Peyer's patch (tissue), 4 donors: ENCODE data around the gene CSGALNACT2. TPM values are rescaled to one million over a fixed set of nuclear protein-coding genes. Genes with fewer than 3 reads are reported as not detected.
"Not testable (repeated sequence)": the region's sequence is repeated elsewhere in the genome, so short reads cannot be mapped to it uniquely, and the experiment has no call there.

Experiments used
- DNase-seq, 3 donors: peaks; one replicate each; pipeline ENCODE4 v3.0.0-alpha.2; 2017 to 2019
- H3K27ac ChIP-seq, 4 donors: fragments of 200-600 bp; sonication (generic); one replicate each; pipeline ENCODE4 v1.5.1; 2016 to 2019
- H3K27me3 ChIP-seq, 2 donors: fragments of 200-600 bp; sonication (generic); one replicate each; pipeline ENCODE4 v1.5.1; 2019
- H3K36me3 ChIP-seq, 3 donors: fragments of 200-600 bp; sonication (generic); one replicate each; pipeline ENCODE4 v1.5.1; 2016 to 2019
- H3K4me1 ChIP-seq, 4 donors: fragments of 200-600 bp; sonication (generic); one replicate each; pipeline ENCODE4 v1.5.1; 2016 to 2019
- H3K4me3 ChIP-seq, 4 donors: fragments of 200-600 bp; sonication (generic); 1 replicate in 3 of 4; 2 replicates in 1 of 4; pipeline ENCODE4 v1.5.1; 2016 to 2019; ENCODE audit warnings: mild to moderate bottlenecking in 1 of 4
- H3K9me3 ChIP-seq, 4 donors: fragments of 200-600 bp; sonication (generic); one replicate each; pipeline ENCODE4 v1.5.1; 2016 to 2019; ENCODE audit warnings: mild to moderate bottlenecking in 1 of 4
- POLR2A ChIP-seq, 2 donors: fragments of 450-650 bp; IDR thresholded peaks; one replicate each; pipeline ENCODE4 v1.5.1; 2017; ENCODE audit warnings: antibody characterized with exemption in 2 of 2, mild to moderate bottlenecking in 2 of 2, moderate library complexity in 2 of 2
- total RNA-seq, 4 donors: library from RNA; depleted of rRNA; stranded (reverse); fragments of >200 nt; gene quantifications; one replicate each; pipeline ENCODE4 v1.1.0, GENCODE V29; 2016
- TF ChIP-seq, protein P1 (sequence below), 6 experiments: fragments of 450-650 bp in 4 of 6; fragments of 200-600 bp in 2 of 6; sonication (generic) in 1 of 6; IDR thresholded peaks; one replicate each; pipeline ENCODE4 v1.5.1; 2017 to 2019; ENCODE audit warnings: antibody characterized with exemption in 6 of 6, mild to moderate bottlenecking in 3 of 6, moderate library complexity in 1 of 6

Gene CSGALNACT2
- total RNA-seq, 4 donors from 2014 or later: 5.8 to 24.8 (median 7.9) TPM

DNA sequence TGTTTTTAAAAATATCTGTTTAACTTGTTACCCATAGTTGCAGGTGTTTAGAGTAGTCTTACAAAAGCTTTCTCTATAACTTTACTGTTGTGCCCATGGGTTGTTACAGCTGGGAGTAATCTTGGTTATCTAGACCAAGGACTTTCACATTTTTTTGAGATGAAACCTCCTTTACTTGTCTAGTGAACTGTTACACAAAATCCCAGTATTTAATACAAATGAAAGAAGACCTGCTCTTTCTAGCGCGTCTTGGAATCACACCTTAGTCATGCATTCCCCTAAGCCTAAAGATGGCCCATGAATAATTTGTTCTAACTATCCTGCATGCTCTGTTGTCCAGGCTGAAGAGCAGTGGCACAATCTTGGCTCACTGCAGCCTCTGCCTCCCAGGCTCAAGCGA lies 38.0 kb downstream of the CSGALNACT2 start:
- Histone ChIP-seq H3K4me1 (no peaks in the 10 kb centered on the region), H3K27ac (no peak overlapping the region), H3K4me3 (no peak overlapping the region), H3K9me3 (no peaks in the 10 kb centered on the region), H3K36me3 (peaks cover 0 to 32% (median 0%) of the 10 kb centered on the region in 3 donors), H3K27me3 (no peaks in the 10 kb centered on the region)
- TF ChIP-seq, protein P1, sequence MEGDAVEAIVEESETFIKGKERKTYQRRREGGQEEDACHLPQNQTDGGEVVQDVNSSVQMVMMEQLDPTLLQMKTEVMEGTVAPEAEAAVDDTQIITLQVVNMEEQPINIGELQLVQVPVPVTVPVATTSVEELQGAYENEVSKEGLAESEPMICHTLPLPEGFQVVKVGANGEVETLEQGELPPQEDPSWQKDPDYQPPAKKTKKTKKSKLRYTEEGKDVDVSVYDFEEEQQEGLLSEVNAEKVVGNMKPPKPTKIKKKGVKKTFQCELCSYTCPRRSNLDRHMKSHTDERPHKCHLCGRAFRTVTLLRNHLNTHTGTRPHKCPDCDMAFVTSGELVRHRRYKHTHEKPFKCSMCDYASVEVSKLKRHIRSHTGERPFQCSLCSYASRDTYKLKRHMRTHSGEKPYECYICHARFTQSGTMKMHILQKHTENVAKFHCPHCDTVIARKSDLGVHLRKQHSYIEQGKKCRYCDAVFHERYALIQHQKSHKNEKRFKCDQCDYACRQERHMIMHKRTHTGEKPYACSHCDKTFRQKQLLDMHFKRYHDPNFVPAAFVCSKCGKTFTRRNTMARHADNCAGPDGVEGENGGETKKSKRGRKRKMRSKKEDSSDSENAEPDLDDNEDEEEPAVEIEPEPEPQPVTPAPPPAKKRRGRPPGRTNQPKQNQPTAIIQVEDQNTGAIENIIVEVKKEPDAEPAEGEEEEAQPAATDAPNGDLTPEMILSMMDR (IDR thresholded peaks at IDR 0.05): no peak
- no peak for TF ChIP-seq POLR2A (IDR thresholded peaks at IDR 0.05)
- DNase-seq: no peak

DNA sequence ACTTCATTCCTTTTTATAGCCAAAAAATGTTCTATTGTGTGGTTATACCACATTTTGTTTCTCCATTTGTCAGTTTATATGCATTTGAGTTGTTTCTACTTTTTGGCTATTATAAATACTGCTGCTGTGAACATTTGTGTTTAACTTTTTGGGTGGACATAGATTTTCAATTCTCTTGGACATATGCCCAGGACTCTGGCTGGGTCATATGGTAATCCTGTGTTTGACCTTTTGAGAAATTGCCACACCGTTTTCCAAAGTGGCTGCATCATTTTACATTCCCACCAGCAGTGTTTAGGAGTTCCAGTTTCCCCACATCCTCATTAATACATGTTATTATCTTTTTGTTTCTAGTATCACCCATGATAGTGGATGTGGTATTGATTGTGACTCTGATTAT lies 39.4 kb downstream of the CSGALNACT2 start:
- H3K27ac ChIP-seq: no peak overlapping the region
- no peaks in the 10 kb centered on the region for H3K27me3 ChIP-seq

DNA sequence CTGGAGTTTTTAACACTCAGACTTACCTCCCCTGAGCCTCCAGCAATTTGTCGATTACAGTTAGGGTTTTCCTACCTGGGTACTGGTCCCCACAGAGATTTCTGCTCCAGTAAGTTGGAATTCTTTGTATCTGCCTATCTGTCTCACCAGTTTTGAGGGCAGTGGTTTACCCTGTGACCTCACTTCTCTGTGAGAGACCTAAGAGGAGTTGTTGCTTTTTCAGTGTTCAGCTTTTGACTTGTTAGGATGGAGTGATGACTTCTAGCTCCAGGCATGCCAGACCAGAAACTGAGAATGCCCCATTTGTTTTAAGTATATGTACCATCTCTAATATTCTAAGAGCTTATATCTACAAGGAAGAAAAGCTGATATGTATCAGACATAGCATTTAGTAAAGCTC lies 42.9 kb downstream of the CSGALNACT2 start:
- Histone ChIP-seq H3K4me1 (no peaks in the 10 kb centered on the region), H3K36me3 (peaks cover 0 to 42% (median 0%) of the 10 kb centered on the region in 3 donors), H3K27me3 (no peaks in the 10 kb centered on the region)

More for the DNA sequence above, 39.4 kb downstream of the CSGALNACT2 start:
- H3K4me1 ChIP-seq: no peaks in the 10 kb centered on the region
- no peak for DNase-seq
- H3K36me3 ChIP-seq: peaks cover 0 to 31% (median 0%) of the 10 kb centered on the region in 3 donors
- H3K9me3 ChIP-seq: no peaks in the 10 kb centered on the region
- TF ChIP-seq POLR2A (IDR thresholded peaks at IDR 0.05): no peak
- TF ChIP-seq, protein P1 (IDR thresholded peaks at IDR 0.05): no peak
- no peak overlapping the region for H3K4me3 ChIP-seq

DNA sequence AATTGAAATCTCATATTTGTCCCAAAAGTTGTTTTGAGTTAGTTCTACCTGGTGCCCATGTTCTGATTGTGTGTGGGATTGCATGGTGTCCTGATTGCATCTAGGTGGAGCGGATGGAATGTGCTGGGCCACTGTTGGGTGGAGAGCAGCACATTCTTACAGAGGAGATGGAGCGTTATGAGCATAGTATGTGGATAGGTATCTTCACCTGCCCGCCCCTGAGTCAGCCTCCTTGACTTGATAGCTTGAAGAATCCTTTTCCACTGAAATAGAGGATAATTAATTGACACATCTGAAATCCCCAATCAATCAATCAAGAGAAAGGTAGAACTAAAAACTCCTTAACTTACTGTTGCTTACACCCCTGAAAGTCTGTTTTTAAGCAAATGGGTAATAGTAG lies 45.5 kb downstream of the CSGALNACT2 start:
- peaks cover 0 to 25% (median 0%) of the 10 kb centered on the region in 3 donors for H3K36me3 ChIP-seq
- H3K4me1 ChIP-seq, H3K9me3 ChIP-seq: not testable (repeated sequence)

More for the DNA sequence above, 42.9 kb downstream of the CSGALNACT2 start:
- H3K9me3 ChIP-seq: no peaks in the 10 kb centered on the region
- no peak overlapping the region for H3K27ac ChIP-seq
- no peak for DNase-seq
- H3K4me3 ChIP-seq: no peak overlapping the region
- TF ChIP-seq POLR2A (IDR thresholded peaks at IDR 0.05): no peak
- TF ChIP-seq, protein P1 (IDR thresholded peaks at IDR 0.05): no peak

DNA sequence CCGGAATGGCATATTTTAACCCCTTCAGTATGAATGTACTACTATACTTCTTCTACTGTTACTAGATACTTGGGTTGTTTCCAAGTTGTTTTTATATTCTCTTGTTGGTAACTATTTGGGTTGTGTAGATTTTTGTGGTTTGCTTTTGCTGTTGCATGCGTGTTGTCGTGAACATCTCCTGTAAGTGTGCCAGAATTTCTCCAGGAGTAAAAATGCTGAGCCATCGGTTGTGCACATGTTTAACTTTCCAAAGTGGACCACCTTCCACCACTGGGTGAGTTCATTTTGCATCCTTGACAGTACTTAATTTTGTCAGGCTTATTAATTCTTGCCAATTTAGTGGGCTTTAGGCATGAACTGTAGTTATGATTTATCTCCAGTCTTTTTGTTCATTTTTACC lies 47.9 kb downstream of the CSGALNACT2 start:
- no peak for TF ChIP-seq POLR2A (IDR thresholded peaks at IDR 0.05)
- TF ChIP-seq, protein P1 (IDR thresholded peaks at IDR 0.05): no peak
- no peak for DNase-seq
- H3K9me3 ChIP-seq: no peaks in the 10 kb centered on the region
- no peak overlapping the region for H3K4me3 ChIP-seq
- H3K36me3 ChIP-seq: peaks cover 0 to 16% (median 0%) of the 10 kb centered on the region in 3 donors
- no peaks in the 10 kb centered on the region for H3K4me1 ChIP-seq
- no peak overlapping the region for H3K27ac ChIP-seq
- no peaks in the 10 kb centered on the region for H3K27me3 ChIP-seq

More for the DNA sequence above, 45.5 kb downstream of the CSGALNACT2 start:
- DNase-seq, H3K4me3 ChIP-seq, H3K27me3 ChIP-seq, H3K27ac ChIP-seq: not testable (repeated sequence)

DNA sequence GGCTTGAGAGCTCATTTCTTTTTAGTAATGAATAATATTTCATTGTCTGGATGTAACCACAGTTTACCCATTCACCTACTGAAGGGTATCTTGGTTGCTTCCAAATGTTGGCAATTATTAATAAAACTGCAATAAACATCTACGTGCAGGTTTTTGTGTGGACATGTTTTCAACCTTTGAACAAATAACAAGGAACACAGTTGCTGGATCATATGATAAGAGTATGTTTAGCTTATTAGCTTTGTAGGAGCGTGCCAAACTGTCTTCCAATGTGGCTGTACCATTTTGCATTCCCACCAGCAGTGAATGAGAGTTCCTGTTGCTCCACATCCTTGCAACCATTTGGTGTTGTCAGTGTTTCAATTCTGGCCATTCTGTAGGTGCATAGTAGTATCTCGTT lies 49.0 kb downstream of the CSGALNACT2 start:
- DNase-seq: no peak
- no peak overlapping the region for H3K27ac ChIP-seq
- TF ChIP-seq, protein P1 (IDR thresholded peaks at IDR 0.05): no peak
- no peak for TF ChIP-seq POLR2A (IDR thresholded peaks at IDR 0.05)
- H3K4me3 ChIP-seq: no peak overlapping the region
- H3K27me3 ChIP-seq: no peaks in the 10 kb centered on the region
- no peaks in the 10 kb centered on the region for H3K9me3 ChIP-seq
- H3K36me3 ChIP-seq: peaks cover 0 to 16% (median 0%) of the 10 kb centered on the region in 3 donors
- H3K4me1 ChIP-seq: no peaks in the 10 kb centered on the region
